ENCODE data around the gene PRKCA. TPM values are rescaled to one million over a fixed set of nuclear protein-coding genes. Genes with fewer than 3 reads are reported as not detected.

The PRKCA gene
- total RNA-seq, 1 donor from 2014 or later = 2.2 TPM

GRCh38 chr17:66493283-66494019 is 191.0 kb downstream of the PRKCA start:
- no peak for TF ChIP-seq CTCF (IDR thresholded peaks at IDR 0.05)
- Mint-ChIP-seq H3K36me3 (ENCODE audit: low read depth) (no peaks in the 10 kb centered on the region), H3K27me3 (peaks cover 2% of the 10 kb centered on the region), H3K27ac (no peak overlapping the region), H3K4me1 (no peaks in the 10 kb centered on the region), H3K4me3 (no peak overlapping the region), H3K9me3 (no peaks in the 10 kb centered on the region)
- ChIA-PET CTCF (no interaction called here), POLR2A (no interaction called here)
- no peak for DNase-seq
- no peak for ATAC-seq (ENCODE audit: low read depth)
- intact Hi-C loops (cut with micrococcal nuclease) = no loop called here

- DNase-seq (no peak), ATAC-seq (ENCODE audit: low read depth) (no peak)
- no peaks in the 10 kb centered on the region for H3K4me1 Mint-ChIP-seq
- no peaks in the 10 kb centered on the region for H3K9me3 Mint-ChIP-seq
- no peak overlapping the region for H3K27ac Mint-ChIP-seq
- no peaks in the 10 kb centered on the region for H3K36me3 Mint-ChIP-seq (ENCODE audit: low read depth)
- intact Hi-C loops (cut with micrococcal nuclease) = no loop called here
- ChIA-PET CTCF (no interaction called here), POLR2A (no interaction called here)
- H3K27me3 Mint-ChIP-seq = no peaks in the 10 kb centered on the region
- no peak overlapping the region for H3K4me3 Mint-ChIP-seq
- TF ChIP-seq CTCF (IDR thresholded peaks at IDR 0.05) = no peak
Observed at GRCh38 chr17:66494023-66494803, 191.8 kb downstream of the PRKCA start.

DNA sequence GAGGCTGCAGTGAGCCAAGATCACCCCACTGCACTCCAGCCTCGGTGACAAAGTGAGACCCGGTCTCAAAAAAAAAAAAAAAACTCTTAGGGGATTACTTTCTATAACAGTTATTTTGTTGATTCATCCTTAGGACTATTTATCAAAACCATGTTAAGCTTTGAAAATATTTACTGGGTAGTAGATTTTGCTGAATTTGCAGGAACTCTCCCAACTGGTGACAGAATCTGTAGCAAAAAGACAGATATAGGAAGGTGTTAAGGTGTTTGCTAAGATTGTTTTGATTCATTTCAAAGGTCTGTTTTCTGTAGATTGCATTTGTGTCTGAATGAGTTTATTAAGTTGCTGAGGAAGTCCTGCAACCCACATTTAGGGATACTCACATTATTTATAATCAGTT is 192.6 kb downstream of the PRKCA start:
- CTCF ChIA-PET = no interaction called here
- H3K27me3 Mint-ChIP-seq = no peaks in the 10 kb centered on the region

DNA sequence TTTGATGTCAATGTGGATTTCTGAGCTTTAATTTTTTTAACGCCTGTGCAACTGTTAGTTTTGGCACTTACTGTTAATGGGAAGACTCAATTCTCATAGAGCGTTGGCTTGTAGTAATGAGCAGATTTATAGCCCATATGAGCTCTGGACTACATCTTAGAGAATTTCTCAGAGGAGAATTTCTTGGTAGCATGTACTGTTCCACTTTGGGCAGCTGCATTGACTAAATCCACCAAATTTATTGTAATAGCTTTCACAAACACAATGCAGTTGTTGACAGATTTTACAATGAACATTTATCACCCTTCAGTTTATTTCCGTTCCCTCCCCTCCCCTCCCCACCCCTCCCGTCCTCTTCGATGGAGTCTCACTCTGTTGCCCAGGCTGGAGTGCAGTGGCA is 193.9 kb downstream of the PRKCA start:
- Mint-ChIP-seq H3K27me3 (no peaks in the 10 kb centered on the region), H3K36me3 (ENCODE audit: low read depth) (no peaks in the 10 kb centered on the region), H3K27ac (no peak overlapping the region), H3K4me1 (no peaks in the 10 kb centered on the region), H3K4me3 (no peak overlapping the region), H3K9me3 (no peaks in the 10 kb centered on the region)
- POLR2A ChIA-PET = no interaction called here
- TF ChIP-seq CTCF (IDR thresholded peaks at IDR 0.05) = no peak
- no peak for ATAC-seq (ENCODE audit: low read depth)
- intact Hi-C loops (cut with micrococcal nuclease) = no loop called here
- CTCF ChIA-PET = no interaction called here
- DNase-seq = no peak

More for the DNA sequence above, 192.6 kb downstream of the PRKCA start:
- H3K27ac Mint-ChIP-seq = no peak overlapping the region
- no peaks in the 10 kb centered on the region for H3K9me3 Mint-ChIP-seq
- no peak for ATAC-seq (ENCODE audit: low read depth)
- TF ChIP-seq CTCF (IDR thresholded peaks at IDR 0.05) = no peak
- POLR2A ChIA-PET = no interaction called here
- no peaks in the 10 kb centered on the region for H3K4me1 Mint-ChIP-seq
- H3K4me3 Mint-ChIP-seq = no peak overlapping the region
- no peak for DNase-seq
- H3K36me3 Mint-ChIP-seq (ENCODE audit: low read depth) = no peaks in the 10 kb centered on the region
- intact Hi-C loops (cut with micrococcal nuclease) = no loop called here

DNA sequence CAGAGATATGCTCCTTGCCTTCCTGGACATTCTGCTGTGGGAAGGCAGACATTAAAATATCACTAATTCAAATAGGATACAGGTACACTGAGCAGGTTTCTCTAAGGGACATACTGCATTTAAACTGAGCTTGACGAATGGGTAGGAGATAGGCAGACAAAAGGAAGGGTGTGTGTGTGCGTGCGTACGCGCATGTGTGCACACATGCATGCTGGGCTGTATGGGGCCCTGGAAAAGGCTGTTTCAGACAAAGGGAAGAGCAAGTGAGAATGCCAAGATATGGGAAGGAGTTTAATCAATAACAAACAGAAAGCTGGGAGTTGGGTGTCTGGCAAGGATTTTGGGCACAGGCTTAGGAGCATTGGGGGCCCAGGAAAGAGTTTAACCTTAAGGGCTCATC is 196.2 kb downstream of the PRKCA start:
- Mint-ChIP-seq H3K27me3 (no peaks in the 10 kb centered on the region), H3K9me3 (no peaks in the 10 kb centered on the region), H3K27ac (no peak overlapping the region), H3K4me3 (no peak overlapping the region), H3K4me1 (no peaks in the 10 kb centered on the region), H3K36me3 (ENCODE audit: low read depth) (no peaks in the 10 kb centered on the region)
- intact Hi-C loops (cut with micrococcal nuclease) = no loop called here
- ChIA-PET CTCF (no interaction called here), POLR2A (no interaction called here)
- ATAC-seq (ENCODE audit: low read depth) (no peak), DNase-seq (no peak)
- TF ChIP-seq CTCF (IDR thresholded peaks at IDR 0.05) = no peak
